Head of caudate nucleus (tissue), 42 donors: ENCODE results near the gene WDR72.

Experiments used
- DNase-seq, 42 donors: peaks; one replicate each; pipeline versions ENCODE4 v3.0.0 to v3.0.0-alpha.2; 2020 to 2021; ENCODE audit warnings: mixed read lengths in 7 of 42
- intact Hi-C: fragments of 100-400 bp; cut with DNase I; formaldehyde crosslinking; loops from one replicate; pipeline ENCODE4 v1.15.0; 2022

Gene WDR72

DNA sequence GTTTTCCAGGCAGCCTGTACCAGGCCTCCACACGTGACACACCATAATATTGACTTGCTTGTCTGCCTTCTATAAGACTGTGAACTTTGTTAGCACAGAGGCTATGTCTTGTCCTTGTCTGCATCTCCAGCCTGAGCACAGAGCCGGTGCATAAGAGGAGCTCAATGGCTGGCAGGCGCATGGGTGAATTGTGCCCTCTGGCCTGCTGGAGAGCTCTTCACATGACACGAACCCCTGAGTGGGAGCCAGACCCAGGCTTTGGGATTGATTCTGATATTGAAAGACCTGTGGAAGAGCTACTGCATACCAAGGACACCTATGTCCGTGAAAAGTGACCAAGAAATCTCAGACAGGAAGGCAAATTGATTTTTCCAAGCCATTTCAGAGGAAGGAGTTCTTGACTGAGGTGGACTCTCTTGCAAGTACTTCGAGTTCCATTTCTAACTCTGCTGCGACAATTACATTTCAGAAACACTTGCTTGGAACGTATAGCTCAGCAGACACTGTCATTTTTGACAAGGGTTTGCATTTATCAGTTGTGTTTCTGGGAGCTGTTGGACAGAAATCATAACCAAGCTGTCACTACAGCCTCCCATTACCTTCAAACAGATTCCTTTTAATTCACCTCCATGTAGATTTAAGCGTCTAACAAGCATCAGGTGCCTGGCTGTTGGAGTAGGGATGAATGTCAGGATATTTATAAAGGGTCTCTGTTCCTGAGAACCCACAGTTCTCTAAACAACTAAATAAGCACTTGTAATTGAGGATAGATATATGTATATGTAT is 281.3 kb downstream of the WDR72 start:
- no peak for DNase-seq
- intact Hi-C loops, result no loop called here

DNA sequence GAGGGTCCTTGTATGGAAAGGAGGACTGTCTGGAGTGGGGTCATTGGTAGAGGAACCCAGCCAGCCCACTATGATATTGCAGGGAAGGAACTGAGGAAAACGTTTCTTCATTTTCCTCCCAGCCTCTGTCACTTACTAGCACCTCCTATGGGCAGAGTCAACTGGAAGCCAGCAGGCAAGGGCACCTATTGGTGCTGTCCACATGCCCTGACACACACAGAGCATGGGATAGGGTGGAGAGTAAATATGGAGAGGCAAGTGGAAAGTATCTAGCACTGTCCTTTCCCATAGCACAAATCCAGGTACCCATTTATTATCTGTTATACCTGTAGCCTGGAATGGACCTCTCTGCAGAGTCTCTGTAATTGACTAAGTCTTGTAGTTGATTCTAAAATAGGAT is 285.6 kb downstream of the WDR72 start:
- intact Hi-C loops, result no loop called here

DNA sequence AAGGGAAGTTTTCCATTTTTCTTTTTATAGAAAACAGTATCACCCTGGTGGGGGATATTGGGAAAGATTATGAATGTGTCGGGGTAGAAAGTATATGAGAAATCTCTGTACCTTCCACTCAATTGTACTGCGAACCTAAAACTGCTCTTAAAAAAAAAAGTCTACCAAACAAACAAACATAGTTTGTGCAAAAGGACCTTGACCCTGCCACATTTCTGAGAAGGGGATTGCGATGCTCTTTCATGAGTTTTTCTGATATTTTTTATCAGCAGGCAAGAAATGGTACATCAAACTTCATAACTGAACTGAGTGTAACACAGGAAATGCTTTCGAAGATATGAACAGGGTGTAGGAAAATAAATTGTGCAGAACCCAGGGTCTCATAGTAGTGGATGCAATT is 286.0 kb downstream of the WDR72 start:
- intact Hi-C loops, result no loop called here
- no peak for DNase-seq

More for the DNA sequence above, 285.6 kb downstream of the WDR72 start:
- DNase-seq, result no peak

DNA sequence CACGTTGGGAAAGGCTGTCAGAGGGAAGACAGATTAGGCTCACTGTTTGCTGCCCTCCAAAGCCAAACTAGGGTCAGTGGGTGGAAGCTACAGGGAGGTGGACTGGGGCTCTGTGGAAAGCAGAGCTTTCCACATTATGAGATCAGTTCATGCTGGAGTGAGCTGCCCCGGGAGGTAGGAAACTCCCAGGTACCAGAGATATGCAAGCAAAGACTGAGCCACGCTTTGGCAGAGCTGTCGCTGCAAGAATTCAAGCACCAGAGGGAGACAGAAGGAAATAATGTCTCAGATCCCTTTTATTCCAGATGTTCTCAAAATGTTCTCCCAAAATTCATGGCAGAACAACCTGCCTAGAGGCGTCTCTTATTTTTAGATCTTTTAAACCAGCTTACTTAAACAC is 286.6 kb downstream of the WDR72 start:
- intact Hi-C loops, result no loop called here
- DNase-seq, result no peak

DNA sequence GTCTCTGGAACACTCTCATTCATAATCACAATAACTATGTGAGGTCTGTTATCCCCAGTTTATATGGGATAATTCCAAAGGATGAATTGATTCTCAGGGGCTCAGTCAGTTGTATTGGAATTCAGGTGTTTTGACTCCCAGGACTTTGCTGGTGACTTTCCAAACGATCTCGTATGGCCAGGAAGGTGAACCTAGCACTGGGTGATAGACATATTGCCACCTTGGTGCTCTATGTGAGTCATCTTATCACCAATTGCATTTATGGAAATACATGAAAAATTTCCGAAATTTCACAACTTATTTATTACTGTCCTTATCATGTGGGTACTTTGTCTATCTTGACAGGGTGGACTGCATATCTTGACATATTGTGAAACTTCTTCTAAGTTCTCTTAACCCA is 287.3 kb downstream of the WDR72 start:
- intact Hi-C loops, result no loop called here
- DNase-seq, result no peak

DNA sequence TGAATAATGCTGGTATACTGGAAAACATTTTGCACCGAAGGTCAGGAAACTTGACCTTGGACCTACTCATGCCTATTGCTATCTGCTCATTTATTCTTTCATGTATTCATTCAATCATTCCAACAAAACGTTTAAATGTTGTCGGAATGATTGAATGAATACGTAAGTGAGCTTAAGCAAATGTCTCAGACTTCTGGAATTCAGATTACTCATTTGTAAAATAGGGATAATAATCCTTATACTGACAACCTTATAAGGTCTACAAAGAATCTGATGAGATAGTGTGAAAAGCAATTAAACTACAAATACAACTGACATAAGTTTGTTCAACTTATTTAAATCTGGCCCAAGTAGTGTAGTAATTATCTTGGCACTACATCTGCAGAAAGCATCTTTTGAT is 288.7 kb downstream of the WDR72 start:
- DNase-seq, result no peak
- intact Hi-C loops, result no loop called here

DNA sequence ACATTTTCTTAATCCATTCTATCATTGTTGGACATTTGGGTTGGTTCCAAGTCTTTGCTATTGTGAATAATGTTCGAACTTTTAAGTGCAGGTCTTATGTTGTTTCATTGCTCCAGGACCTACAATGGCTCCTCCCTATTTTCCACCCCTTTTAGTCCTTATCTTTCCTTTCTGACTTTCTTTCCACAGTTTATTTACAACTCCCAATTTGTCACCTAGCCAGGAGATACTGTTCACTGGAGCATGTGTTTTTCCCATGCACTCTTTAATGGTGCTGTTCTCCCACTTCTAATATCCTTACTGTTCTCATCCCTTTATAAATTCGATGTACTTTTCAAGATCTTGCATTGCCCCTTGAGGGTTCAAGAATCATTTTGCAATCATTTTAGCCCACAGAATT is 290.0 kb downstream of the WDR72 start:
- intact Hi-C loops, result no loop called here
- DNase-seq, result no peak
